Effector CD8-positive, alpha-beta T cell (primary cell): ENCODE measurements around the gene MYBBP1A.

Source experiments
- DNase-seq: peaks from one replicate; lab custom pipeline; 2025; lab: John Stamatoyannopoulos, UW

MYBBP1A gene

GRCh38 chr17:4520060-4520893 is 34.9 kb downstream of the MYBBP1A start:
- no peak for DNase-seq

- DNase-seq, result no peak
These were observed 35.8 kb downstream of the MYBBP1A start for GRCh38 chr17:4519361-4519788.

GRCh38 chr17:4518901-4519300 is 36.3 kb downstream of the MYBBP1A start:
- no peak for DNase-seq

GRCh38 chr17:4516735-4517134 is 38.4 kb downstream of the MYBBP1A start:
- DNase-seq, result no peak

GRCh38 chr17:4515501-4515900 is 39.7 kb downstream of the MYBBP1A start:
- no peak for DNase-seq

- DNase-seq, result no peak
These were observed 40.4 kb downstream of the MYBBP1A start for GRCh38 chr17:4514779-4515178.

GRCh38 chr17:4514206-4514605 is 41.0 kb downstream of the MYBBP1A start:
- DNase-seq, result no peak

- DNase-seq, result no peak
These were observed 41.8 kb downstream of the MYBBP1A start for GRCh38 chr17:4513113-4514032.

GRCh38 chr17:4512156-4513112 is 42.8 kb downstream of the MYBBP1A start:
- no peak for DNase-seq

GRCh38 chr17:4511199-4511932 is 43.8 kb downstream of the MYBBP1A start:
- no peak for DNase-seq

- DNase-seq, result no peak
These were observed 44.6 kb downstream of the MYBBP1A start for GRCh38 chr17:4510618-4510941.

GRCh38 chr17:4509923-4510617 is 45.1 kb downstream of the MYBBP1A start:
- DNase-seq, result no peak

- no peak for DNase-seq
These were observed 45.8 kb downstream of the MYBBP1A start for GRCh38 chr17:4509401-4509800.

- DNase-seq, result no peak
These were observed 47.0 kb downstream of the MYBBP1A start for GRCh38 chr17:4508207-4508606.

GRCh38 chr17:4507361-4508111 is 47.6 kb downstream of the MYBBP1A start:
- no peak for DNase-seq

GRCh38 chr17:4506892-4507291 is 48.3 kb downstream of the MYBBP1A start:
- DNase-seq, result no peak

- DNase-seq, result no peak
These were observed 48.9 kb downstream of the MYBBP1A start for GRCh38 chr17:4506175-4506813.

- DNase-seq, result no peak
These were observed 50.0 kb downstream of the MYBBP1A start for GRCh38 chr17:4505187-4505586.

- DNase-seq, result no peak
These were observed 51.0 kb downstream of the MYBBP1A start for GRCh38 chr17:4504188-4504587.
